Fibroblast of peridontal ligament (primary cell): ENCODE measurements around the gene ART1.
A peak's percentile ranks its signal among the peaks of the same experiment; 100 is the strongest.
"Not testable (repeated sequence)": the region's sequence is repeated elsewhere in the genome, so short reads cannot be mapped to it uniquely, and the experiment has no call there.

Source experiments
- DNase-seq: peaks from one replicate; pipeline ENCODE4 v3.0.0-alpha.2; 2010; ENCODE audit errors: extremely low read depth

ART1 gene

GRCh38 chr11:3644817-3645235, at the start of gene ART1:
TSS of gene ART1 (plus strand) at chr11:3645128. CDS start at chr11:3659214, 14,086 bp downstream.
- DNase-seq = no peak

GRCh38 chr11:3597743-3598142, 47.2 kb upstream of the ART1 start:
- DNase-seq = not testable (repeated sequence)

GRCh38 chr11:3600201-3600600, 44.7 kb upstream of the ART1 start:
- not testable (repeated sequence) for DNase-seq

GRCh38 chr11:3604167-3604566, 40.8 kb upstream of the ART1 start:
- no peak for DNase-seq

GRCh38 chr11:3605283-3605662, 39.7 kb upstream of the ART1 start:
- DNase-seq = no peak

- DNase-seq = no peak
Measured at GRCh38 chr11:3605771-3606203, 39.1 kb upstream of the ART1 start.

- peak; percentile 62 for DNase-seq
Measured at GRCh38 chr11:3609416-3610265, 35.3 kb upstream of the ART1 start.

GRCh38 chr11:3610846-3611245, 34.1 kb upstream of the ART1 start:
- no peak for DNase-seq

GRCh38 chr11:3611976-3612678, 32.8 kb upstream of the ART1 start:
- DNase-seq = no peak

- no peak for DNase-seq
Measured at GRCh38 chr11:3613998-3614741, 30.8 kb upstream of the ART1 start.

GRCh38 chr11:3614742-3615171, 30.2 kb upstream of the ART1 start:
- DNase-seq = no peak

GRCh38 chr11:3615998-3616397, 28.9 kb upstream of the ART1 start:
- no peak for DNase-seq

- no peak for DNase-seq
Measured at GRCh38 chr11:3616721-3617460, 28.0 kb upstream of the ART1 start.

GRCh38 chr11:3617990-3618389, 26.9 kb upstream of the ART1 start:
- DNase-seq = no peak

- DNase-seq = no peak
Measured at GRCh38 chr11:3622521-3622920, 22.4 kb upstream of the ART1 start.

GRCh38 chr11:3623121-3623520, 21.8 kb upstream of the ART1 start:
- DNase-seq = no peak

- no peak for DNase-seq
Measured at GRCh38 chr11:3623767-3624458, 21.0 kb upstream of the ART1 start.

GRCh38 chr11:3626250-3626960, 18.5 kb upstream of the ART1 start:
- no peak for DNase-seq

GRCh38 chr11:3627291-3627690, 17.6 kb upstream of the ART1 start:
- peak; percentile 52 for DNase-seq

- DNase-seq = no peak
Measured at GRCh38 chr11:3631331-3631730, 13.6 kb upstream of the ART1 start.
